ENCODE data around the gene SETD1A.
A peak's percentile ranks its signal among the peaks of the same experiment; 100 is the strongest.

Gene SETD1A

DNA sequence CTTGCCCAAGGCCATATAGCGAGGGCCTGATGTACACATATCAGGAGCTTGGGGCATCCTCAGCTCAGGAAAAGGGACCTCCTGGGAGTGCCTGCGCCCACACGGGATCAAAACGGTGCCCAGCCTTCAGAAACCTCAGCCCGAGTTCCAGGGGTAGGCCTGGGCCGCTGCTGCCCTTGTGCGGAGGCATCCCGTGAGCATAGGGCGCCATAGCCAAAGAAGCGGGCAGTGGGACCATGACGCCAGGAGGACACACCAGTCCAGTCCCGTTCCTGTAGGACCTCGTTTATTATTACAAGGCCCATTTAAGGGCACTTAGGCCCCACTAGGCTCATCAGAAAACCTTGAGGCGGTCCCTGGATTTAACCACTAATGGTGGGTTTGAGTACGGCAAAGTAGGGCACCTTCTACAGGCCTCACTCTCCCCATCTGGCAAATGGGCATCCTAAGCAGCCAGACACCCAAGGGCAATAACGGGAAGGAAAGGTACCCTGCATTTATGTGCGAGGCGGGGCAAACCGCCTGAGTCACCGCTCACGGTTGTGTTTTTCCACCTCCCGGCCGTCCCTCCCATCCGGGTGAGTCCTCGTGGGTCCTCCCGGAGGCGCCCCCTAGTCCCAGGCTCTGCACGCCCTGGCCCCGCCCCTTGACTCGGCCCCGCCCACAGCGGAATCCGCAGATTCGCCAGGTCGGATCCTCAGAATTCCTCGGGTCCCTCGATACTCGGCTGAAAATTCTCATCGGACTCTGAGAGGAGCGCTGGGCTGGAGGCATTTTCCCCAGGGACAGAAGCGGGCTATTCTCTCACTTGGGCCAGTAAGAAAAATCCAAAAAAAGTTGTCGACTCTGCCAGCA, 726 bp upstream of the SETD1A start:
- peak; percentile 48 to 82 for DNase-seq

DNA sequence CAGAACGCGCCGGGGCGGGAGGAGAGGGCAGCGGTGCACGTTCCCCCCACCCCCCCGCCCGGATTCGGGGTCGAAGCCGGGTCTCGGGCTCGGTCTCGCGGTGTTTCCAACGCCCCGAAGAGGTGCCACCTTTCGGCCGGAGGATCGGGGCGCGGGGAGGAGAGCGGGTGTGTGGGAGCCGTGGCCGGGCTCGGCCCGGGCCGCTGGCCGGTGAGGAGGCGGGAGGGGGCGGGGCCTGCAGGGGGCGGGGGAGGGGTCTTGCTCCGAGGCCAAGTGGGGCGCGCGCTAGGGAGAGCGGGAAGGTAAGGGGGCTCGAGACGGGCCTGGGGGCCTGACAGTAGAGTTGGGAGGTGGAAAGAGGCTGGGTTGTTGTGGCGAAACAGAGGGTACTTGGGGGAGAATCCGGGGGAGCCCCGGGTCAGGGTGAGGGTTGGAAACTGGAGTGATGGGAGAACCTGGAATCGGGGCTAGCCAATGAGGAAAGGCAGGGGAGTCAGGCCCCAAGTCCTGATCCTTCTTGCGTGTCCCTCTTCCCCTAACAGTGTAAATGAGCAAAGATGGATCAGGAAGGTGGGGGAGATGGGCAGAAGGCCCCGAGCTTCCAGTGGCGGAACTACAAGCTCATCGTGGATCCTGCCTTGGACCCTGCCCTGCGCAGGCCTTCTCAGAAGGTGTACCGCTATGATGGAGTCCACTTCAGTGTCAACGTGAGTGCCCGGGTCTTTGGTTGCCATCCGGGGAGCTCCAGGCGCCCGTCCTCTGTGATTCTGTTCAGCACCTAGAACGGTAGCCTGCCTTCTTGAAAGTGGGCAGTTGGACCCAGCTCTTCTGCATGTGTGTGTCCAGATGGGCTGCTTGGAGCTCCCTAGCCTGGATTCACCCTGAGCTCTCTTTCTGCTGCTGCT, 873 bp downstream of the SETD1A start:
- peak; percentile 46 to 66 for DNase-seq

DNA sequence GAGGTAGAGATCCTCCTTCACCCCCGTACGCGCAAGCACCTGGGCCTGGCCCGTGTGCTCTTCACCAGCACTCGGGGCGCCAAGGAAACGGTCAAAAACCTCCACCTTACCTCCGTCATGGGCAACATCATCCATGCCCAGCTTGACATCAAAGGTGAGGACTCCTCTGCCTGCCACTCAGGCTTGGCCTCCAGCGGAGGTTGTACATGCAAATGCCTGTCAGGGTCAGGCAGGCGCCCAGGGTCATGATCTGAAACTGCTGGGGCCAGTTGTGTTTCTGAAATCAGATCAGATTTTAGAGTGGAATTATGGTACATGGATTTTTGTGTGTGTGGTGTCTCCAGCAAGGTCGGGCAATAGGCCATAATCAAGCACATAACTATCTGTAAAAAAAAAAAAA, 3.8 kb downstream of the SETD1A start:
- DNase-seq, result no peak

DNA sequence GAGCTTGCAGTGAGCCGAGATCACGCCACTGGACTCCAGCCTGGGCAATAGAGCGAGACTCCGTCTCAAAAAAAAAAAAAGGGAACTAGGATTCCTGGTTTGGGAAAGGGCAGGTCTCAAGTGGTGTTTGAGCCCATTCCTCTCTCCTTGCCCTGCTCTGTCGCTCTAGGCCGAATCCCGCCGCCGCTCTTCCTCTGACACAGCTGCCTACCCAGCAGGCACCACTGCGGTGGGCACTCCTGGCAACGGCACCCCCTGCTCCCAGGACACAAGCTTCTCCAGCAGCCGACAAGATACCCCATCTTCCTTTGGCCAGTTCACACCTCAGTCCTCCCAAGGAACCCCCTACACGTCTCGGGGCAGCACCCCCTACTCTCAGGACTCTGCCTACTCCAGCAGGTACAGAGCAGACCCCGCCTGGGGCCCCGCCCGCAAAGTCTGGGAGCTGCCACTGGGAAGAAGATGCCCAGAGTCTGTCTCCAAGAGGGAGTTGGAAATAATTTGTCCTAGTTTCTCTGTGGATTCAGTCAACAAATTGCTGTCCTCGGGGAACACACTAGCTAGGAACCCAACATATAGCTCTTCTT, 6.5 kb downstream of the SETD1A start:
- no peak for DNase-seq

DNA sequence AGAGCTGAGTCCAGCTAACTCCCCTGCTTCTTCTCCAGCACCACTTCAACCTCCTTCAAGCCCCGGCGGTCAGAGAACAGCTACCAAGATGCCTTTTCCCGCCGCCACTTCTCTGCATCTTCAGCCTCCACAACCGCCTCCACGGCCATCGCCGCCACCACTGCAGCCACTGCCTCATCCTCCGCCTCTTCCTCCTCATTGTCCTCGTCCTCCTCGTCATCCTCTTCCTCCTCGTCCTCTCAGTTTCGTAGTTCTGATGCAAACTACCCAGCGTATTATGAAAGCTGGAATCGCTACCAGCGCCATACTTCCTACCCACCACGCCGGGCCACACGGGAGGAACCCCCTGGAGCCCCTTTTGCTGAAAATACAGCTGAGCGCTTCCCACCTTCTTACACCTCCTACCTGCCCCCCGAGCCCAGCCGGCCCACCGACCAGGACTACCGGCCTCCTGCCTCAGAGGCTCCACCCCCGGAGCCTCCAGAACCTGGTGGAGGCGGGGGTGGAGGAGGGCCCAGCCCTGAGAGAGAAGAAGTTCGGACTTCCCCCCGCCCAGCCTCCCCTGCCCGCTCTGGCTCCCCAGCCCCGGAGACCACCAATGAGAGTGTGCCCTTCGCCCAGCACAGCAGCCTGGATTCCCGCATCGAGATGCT, 7.1 kb downstream of the SETD1A start:
- no peak for DNase-seq

DNA sequence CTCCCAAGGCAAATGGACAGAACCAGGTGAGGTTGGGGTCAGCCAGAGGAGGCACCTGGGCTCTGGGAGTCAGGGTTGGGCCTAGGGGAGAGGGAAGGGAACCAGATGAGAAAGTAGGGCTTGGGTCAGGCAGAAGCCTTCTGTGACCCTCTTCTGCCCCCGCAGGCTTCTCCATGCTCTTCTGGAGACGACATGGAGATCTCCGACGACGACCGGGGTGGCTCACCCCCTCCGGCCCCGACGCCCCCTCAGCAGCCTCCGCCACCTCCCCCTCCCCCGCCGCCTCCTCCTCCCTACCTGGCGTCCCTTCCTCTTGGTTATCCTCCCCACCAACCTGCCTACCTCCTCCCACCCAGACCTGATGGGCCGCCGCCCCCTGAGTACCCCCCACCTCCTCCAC, 7.9 kb downstream of the SETD1A start:
- no peak for DNase-seq

DNA sequence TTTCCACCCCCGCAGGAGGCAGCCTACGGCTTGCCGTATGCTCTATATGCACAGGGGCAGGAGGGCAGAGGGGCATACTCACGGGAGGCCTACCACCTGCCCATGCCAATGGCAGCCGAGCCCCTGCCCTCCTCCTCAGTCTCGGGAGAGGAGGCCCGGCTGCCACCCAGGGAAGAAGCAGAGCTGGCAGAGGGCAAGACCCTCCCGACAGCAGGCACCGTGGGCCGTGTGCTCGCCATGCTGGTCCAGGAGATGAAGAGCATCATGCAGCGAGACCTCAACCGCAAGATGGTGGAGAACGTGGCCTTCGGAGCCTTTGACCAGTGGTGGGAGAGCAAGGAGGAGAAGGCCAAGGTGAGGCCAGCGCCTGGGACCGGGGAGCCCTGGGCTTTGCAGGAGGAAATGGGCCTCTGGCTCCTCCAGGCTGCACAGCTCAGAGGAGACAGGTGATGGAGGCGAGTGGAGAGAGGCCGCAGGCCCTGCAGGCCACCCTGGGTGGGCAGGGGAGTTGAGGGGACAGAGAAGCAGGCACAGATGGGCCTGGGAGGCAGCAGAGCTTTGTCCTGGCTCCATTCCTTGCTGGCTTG, 8.6 kb downstream of the SETD1A start:
- DNase-seq, result no peak

DNA sequence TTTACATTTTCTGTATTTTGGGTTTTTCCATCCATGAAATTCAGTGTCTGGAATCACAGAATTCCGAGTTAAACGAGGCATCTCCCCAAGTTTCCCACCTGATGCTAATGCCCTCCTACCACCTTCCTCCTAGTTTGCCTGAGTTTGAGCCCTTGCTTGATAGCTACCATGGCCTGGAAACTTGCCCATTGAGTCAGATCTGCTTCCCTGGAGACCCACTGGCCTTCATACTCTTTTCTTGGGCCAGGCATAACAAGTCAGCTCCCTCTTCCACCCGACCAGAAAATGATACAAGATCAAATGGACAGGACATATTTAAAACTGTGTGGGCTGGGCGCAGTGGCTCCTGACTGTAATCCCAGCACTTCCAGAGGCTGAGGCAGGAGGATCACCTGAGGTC, 10.2 kb downstream of the SETD1A start:
- no peak for DNase-seq

DNA sequence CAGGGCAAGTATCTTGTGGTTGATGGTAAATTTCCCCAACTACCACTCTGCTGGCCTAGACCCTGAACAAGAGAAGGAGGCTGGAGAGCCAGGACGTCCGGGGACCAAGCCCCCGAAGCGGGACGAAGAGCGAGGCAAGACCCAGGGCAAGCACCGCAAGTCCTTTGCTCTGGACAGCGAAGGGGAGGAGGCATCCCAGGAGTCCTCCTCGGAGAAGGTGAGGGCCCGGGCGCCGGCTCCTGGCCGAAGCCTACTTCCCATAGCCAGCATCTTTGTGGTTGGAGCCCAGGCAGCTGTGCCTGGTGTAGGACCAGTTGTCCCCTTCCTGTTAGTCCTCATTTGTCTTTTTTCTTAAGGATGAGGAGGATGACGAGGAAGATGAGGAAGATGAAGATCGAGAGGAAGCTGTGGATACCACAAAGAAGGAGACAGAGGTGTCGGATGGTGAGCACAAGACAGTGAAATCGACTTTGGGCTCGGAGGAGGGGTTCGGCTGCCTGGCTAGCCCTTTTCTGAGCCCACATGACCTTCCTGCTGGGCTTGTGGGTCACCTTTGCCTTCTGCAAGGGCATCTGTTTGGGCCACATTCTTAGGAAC, 11.8 kb downstream of the SETD1A start:
- no peak for DNase-seq

DNA sequence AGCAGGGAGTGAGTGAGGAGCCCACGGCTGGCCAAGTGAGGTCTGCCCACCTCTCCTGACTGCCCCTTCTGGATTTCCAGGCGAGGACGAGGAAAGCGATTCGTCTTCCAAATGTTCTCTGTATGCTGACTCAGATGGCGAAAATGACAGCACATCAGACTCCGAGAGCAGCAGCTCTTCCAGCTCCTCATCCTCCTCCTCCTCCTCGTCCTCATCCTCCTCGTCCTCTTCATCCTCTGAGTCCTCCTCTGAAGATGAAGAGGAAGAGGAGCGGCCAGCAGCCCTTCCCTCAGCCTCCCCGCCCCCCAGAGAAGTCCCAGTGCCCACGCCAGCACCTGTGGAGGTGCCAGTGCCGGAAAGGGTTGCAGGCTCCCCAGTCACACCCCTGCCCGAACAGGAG, 13.7 kb downstream of the SETD1A start:
- DNase-seq, result no peak

DNA sequence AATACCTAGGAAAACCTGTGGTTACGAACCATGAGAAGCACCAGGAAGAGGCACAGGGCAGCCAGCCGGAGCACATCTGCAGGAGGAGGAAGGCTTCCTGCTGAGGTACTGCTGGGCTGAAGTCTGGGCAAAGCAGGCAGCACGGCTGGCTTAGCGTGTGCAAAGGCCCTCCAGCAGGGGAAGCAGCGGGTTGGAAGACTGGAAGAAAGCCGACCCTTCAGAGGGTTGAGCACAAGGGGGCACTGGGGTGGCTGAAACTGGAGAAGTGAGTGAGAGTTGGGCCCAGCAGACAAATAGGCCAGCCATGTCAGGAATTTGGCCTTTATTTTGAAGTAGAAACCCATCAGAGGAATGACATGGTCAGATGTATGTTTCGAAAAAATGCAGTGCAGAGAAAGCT, 15.3 kb downstream of the SETD1A start:
- no peak for DNase-seq

DNA sequence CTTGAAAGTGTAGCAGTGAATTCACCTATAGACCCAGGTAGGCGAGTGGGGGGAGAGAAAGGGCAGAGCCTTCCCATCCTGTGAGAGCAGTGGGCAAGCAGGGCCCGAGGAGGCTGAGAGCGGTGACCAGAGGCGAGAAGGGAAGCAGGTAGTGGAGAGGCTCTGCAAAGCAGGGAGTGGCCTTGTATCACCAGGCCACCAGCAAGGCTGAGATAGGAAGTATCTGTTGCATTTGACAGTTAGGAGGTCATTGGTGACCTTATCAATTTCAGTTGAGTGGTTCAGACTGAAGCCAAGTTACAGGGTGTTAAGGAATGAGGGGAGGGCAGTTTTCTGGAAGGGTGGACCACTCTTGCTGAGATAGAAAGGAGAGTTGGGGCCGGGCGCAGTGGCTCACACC, 16.8 kb downstream of the SETD1A start:
- DNase-seq, result no peak

DNA sequence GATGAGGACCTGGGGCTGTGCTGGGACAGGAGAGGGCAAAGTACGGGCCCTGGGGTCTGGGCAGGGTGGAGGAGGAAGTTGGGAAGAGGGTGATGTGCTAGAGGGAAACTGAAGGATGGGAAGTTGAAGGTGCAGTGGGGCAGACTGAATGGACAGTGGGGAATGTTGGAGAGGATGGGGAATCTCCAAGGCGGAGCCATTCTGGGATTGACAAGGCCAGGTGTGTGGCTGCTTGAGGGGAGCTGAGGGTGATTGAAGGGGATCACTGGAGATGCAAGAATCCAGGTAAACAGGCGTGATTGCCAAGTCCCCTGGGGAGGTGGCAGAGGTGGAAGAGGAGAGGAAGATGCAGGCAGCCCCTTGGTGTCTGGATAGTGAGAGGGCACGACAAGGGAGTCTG, 18.9 kb downstream of the SETD1A start:
- DNase-seq, result no peak

DNA sequence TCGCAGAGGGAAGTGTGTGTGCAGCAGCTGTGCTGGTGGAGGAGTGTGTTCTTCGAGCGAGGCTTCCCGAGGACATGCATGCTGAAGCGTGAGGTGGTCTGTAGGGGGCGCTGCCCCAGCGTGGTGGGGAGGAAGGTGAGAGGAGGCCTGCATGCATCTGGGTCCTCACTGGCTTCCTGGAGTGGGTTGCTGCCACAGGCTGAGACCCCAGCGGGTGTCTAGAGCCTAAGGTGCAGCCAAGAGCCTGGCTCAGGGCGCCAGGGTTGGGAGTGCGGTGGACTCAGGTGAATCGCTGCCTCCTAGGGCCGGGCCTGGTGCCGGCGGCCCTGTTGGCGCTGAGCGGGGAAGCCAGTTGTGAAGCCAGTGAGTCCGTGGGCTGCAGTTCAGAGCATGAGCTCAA, 19.9 kb downstream of the SETD1A start:
- DNase-seq, result no peak

DNA sequence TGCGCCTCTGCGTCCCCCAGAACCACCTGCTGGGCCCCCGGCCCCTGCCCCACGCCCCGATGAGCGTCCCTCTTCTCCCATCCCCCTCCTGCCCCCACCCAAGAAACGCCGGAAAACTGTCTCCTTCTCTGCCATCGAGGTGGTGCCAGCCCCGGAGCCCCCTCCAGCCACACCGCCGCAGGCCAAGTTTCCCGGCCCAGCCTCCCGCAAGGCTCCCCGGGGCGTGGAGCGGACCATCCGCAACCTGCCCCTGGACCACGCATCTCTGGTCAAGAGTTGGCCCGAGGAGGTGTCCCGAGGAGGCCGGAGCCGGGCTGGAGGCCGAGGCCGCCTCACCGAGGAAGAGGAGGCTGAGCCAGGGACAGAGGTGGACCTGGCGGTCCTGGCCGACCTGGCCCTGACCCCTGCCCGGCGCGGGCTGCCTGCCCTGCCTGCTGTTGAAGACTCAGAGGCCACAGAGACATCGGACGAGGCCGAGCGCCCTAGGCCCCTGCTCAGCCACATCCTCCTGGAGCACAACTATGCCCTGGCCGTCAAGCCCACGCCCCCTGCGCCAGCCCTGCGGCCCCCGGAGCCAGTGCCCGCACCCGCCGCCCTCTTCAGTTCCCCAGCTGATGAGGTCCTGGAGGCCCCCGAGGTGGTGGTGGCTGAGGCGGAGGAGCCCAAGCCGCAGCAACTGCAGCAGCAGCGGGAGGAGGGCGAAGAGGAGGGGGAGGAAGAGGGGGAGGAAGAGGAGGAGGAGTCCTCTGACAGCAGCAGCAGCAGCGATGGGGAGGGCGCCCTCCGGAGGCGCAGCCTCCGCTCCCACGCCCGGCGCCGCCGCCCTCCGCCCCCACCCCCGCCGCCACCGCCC, 21.8 kb downstream of the SETD1A start:
- DNase-seq, result no peak

DNA sequence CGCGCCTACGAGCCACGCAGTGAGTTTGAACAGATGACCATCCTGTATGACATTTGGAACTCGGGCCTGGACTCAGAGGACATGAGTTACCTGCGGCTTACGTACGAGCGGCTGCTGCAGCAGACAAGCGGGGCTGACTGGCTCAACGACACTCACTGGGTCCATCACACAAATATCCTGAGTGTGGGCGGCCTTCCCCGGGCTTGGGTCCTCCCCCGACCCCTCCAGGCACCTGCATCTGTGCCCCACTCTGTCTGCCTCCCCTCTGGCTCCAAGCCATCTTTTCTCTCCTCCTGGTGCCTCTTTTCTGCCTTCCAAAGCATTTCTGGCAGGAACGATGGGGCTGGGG, 22.4 kb downstream of the SETD1A start:
- no peak for DNase-seq

DNA sequence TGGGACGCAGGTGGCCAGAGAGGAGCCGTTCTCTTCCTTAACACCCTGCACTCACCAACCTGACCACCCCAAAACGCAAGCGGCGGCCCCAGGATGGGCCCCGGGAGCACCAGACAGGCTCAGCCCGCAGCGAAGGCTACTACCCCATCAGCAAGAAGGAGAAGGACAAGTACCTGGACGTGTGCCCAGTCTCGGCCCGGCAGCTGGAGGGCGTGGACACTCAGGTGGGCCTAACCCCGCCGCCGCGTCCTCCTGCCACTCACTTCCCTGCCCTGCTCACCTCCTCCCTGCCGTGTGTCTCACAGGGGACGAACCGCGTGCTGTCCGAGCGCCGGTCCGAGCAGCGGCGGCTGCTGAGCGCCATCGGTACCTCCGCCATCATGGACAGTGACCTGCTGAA, 22.9 kb downstream of the SETD1A start:
- DNase-seq, result no peak

DNA sequence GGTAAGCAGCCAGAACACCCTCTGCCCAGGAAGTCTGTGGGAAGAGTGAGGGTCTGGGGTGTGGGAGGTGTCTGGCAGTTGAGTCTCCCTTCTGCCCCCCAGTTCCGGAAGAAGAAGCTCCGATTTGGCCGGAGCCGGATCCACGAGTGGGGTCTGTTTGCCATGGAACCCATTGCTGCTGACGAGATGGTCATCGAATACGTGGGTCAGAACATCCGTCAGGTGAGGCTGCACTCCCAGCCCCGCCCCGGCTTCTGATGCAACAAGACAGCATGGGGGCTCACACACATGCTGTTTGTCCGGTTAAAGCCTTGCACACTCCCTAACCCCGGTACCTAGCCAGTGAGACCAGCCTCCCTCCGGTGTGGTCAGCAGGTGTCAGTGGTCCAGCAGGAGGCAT, 23.4 kb downstream of the SETD1A start:
- no peak for DNase-seq

DNA sequence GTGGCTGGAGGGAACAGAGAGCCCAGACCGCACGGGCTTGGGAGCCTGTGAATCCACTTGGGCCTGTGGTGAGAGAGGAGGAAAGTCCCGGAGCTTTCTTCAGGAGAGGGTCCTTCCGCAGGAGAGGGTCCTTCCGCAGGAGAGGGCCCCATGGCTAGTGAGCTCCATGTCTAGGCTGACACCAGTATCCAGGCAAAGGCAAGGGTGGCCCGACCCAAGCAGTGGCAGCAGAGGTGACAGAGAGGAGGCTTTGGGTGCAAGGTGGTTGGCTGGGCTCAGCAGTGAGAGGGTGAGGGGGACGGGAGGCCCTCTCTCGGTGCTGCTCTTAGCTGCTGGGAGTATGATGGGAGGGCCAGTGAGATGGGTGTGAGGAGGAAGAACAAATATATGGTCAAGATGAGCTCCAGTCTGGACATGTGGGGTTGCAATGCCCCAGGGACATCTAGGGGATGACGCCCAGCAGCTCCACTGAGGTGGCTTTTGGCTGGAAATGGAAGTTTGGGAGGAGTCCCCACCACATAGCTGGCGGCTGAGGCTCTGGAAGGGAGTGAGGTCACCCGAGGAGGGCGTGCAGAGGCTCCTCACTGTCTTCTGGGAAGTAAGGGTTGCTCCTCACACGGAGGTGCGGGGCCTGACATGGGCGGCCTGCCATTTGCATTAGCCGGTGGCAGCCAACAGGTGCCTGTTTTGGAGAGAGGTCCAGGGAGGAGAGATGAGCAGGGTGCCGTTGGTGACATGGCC, 25.2 kb downstream of the SETD1A start:
- DNase-seq, result no peak

DNA sequence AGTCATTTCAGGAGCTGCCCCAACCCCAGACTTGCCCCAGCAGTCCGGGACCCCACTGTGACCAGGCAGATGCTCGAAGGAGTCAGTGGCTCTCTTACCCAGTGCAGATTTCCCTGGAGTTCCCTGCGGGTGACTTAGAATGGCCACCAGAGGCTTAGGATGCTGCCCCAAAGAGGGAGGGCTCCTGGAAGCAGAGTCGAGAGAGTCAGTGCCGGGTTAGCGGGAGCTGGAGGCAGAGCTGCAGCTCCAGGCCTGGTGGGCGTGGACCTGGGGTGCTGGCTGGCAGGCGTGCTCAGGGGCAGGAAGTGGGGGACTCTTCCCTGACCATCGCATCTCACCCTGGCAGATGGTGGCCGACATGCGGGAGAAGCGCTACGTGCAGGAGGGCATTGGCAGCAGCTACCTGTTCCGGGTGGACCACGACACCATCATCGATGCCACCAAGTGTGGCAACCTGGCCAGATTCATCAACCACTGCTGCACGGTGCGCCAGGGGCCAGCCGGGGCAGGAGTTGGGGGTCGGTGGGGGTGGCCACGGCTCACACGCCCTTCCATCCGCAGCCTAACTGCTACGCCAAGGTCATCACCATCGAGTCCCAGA, 25.8 kb downstream of the SETD1A start:
- no peak for DNase-seq

Measured in NCI-H446 (cell line).